A673 (cell line): Measurements from ENCODE around the gene RSKR. TPM values are rescaled to one million over a fixed set of nuclear protein-coding genes. Genes with fewer than 3 reads are reported as not detected.

ENCODE experiments used
- BruUV-seq: library from RNA; stranded (reverse); fragments of 400-500 nt; replicated peaks from 2 replicates; lab custom pipeline; 2021; lab: Mats Ljungman, UMichigan
- CTCF ChIA-PET: fragments of 300-600 bp; sonication (Branson Sonifier 250); formaldehyde crosslinking; loops from one replicate; lab custom pipeline; 2022; ENCODE audit warnings: antibody characterized with exemption; lab: Charles Lee
- POLR2A ChIA-PET: fragments of 300-600 bp; sonication (Branson Sonifier 250); formaldehyde crosslinking; loops from one replicate; lab custom pipeline; 2022; ENCODE audit warnings: antibody characterized with exemption; ENCODE audit not compliant: low non-redundant PET; lab: Charles Lee
- DNase-seq: peaks from one replicate; pipeline ENCODE4 v3.0.0-alpha.2; 2015; ENCODE audit warnings: low spot score
- H3K27ac ChIP-seq: fragments of 200-600 bp; sonication (generic); 2 replicates; pipeline ENCODE4 v1.5.1; 2016; ENCODE audit warnings: mixed run types, low read depth, mild to moderate bottlenecking, mixed read lengths, antibody characterized with exemption, low read length; ENCODE audit not compliant: poor library complexity, severe bottlenecking
- H3K27me3 ChIP-seq: fragments of 200-600 bp; sonication (generic); replicated peaks from 2 replicates; pipeline ENCODE4 v1.6.1; 2017; ENCODE audit warnings: mixed run types, low read depth, mild to moderate bottlenecking, mixed read lengths, antibody characterized with exemption, low read length; ENCODE audit not compliant: insufficient read depth, poor library complexity
- H3K36me3 ChIP-seq: fragments of 200-600 bp; sonication (generic); 2 replicates; pipeline ENCODE4 v1.6.1; 2016; ENCODE audit warnings: mixed run types, mild to moderate bottlenecking, mixed read lengths, antibody characterized with exemption, low read length; ENCODE audit not compliant: insufficient read depth, poor library complexity, severe bottlenecking
- H3K4me1 ChIP-seq: fragments of 200-600 bp; sonication (generic); 2 replicates; pipeline ENCODE4 v1.6.1; 2017; ENCODE audit warnings: mixed run types, mild to moderate bottlenecking, mixed read lengths, antibody characterized with exemption, low read length; ENCODE audit not compliant: insufficient read depth, poor library complexity, severe bottlenecking
- H3K4me3 ChIP-seq: fragments of 200-600 bp; sonication (generic); 2 replicates; pipeline ENCODE4 v1.5.1; 2016; ENCODE audit warnings: low read depth, mixed run types, mild to moderate bottlenecking, mixed read lengths, low read length; ENCODE audit not compliant: poor library complexity, severe bottlenecking
- H3K9me3 ChIP-seq: fragments of 200-600 bp; sonication (generic); 2 replicates; pipeline ENCODE4 v1.6.1; 2016; ENCODE audit warnings: mixed run types, low read depth, mild to moderate bottlenecking, mixed read lengths, antibody characterized with exemption, low read length; ENCODE audit not compliant: poor library complexity, severe bottlenecking
- EZH2 ChIP-seq: fragments of 200-600 bp; sonication (generic); IDR thresholded peaks from 2 replicates; pipeline ENCODE4 v1.6.1; 2017; ENCODE audit warnings: borderline replicate concordance, low read depth, mild to moderate bottlenecking, mixed read lengths, antibody characterized with exemption, low read length; ENCODE audit not compliant: poor library complexity, severe bottlenecking
- intact Hi-C: fragments of 100-400 bp; cut with micrococcal nuclease; formaldehyde crosslinking; loops from one replicate; pipeline ENCODE4 v1.10.0; 2022; ENCODE audit not compliant: unreplicated experiment
- total RNA-seq: library from RNA; stranded (reverse); gene quantifications from 2 replicates; pipeline ENCODE4 v1.2.3, GENCODE V29; 2021
- TF ChIP-seq, protein P1 (sequence below): fragments of 300-800, 200-600 bp; sonication (generic); conservative IDR thresholded peaks from 2 replicates; pipeline ENCODE4 v1.5.1; 2017; ENCODE audit warnings: low read depth, mild to moderate bottlenecking, antibody characterized with exemption, low read length, moderate library complexity, mixed read lengths

The RSKR gene
- total RNA-seq, 1 experiment from 2014 or later = 36.8 TPM

DNA sequence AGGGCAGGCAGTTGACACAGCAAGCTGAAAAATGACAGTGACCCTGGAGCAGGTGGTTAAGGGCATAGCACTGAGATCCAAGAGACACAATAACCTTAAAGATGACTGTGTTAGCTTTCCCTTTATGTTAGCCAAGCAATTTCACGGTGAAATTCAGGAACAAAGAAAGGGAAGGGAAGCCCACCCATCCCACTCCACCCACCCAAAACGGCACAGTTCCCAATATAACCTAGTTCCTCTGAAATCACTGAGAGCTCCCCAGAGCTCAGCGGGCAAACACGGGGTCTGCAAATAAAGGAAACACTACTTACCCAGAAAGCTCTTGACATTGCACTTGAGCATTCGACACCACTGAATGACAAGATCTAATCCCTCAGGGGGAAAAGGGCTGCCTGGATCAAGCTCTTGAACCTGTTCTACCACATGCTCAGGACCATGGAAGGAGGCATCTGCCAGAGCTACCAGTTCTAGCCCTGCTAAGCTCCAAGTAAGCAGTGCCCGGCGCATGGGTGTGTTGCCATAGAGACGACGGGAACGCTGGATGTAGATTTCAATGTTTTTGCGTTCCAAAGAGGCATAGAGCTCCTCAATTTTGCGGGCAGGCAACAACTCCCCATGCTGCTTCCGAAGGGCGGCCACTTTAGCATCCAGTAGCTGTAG, 20.4 kb upstream of the RSKR start:
- CTCF ChIA-PET = no interaction called here
- no peak overlapping the region for H3K27ac ChIP-seq
- TSS peak; percentile 33 for BruUV-seq
- no peak for DNase-seq
- no peaks in the 10 kb centered on the region for H3K9me3 ChIP-seq
- POLR2A ChIA-PET = no interaction called here
- TF ChIP-seq EZH2 = no peak
- TF ChIP-seq, protein P1, sequence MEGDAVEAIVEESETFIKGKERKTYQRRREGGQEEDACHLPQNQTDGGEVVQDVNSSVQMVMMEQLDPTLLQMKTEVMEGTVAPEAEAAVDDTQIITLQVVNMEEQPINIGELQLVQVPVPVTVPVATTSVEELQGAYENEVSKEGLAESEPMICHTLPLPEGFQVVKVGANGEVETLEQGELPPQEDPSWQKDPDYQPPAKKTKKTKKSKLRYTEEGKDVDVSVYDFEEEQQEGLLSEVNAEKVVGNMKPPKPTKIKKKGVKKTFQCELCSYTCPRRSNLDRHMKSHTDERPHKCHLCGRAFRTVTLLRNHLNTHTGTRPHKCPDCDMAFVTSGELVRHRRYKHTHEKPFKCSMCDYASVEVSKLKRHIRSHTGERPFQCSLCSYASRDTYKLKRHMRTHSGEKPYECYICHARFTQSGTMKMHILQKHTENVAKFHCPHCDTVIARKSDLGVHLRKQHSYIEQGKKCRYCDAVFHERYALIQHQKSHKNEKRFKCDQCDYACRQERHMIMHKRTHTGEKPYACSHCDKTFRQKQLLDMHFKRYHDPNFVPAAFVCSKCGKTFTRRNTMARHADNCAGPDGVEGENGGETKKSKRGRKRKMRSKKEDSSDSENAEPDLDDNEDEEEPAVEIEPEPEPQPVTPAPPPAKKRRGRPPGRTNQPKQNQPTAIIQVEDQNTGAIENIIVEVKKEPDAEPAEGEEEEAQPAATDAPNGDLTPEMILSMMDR = no peak
- no peaks in the 10 kb centered on the region for H3K4me1 ChIP-seq
- intact Hi-C loops = no loop called here
- H3K4me3 ChIP-seq = no peak overlapping the region
- no peaks in the 10 kb centered on the region for H3K27me3 ChIP-seq
- peaks cover 88% of the 10 kb centered on the region for H3K36me3 ChIP-seq

GRCh38 chr17:28626818-28627217, 12.8 kb upstream of the RSKR start:
- POLR2A ChIA-PET = no interaction called here
- DNase-seq = no peak
- no peaks in the 10 kb centered on the region for H3K4me1 ChIP-seq
- H3K27me3 ChIP-seq = no peaks in the 10 kb centered on the region
- peaks cover 66% of the 10 kb centered on the region for H3K36me3 ChIP-seq
- no peak for TF ChIP-seq EZH2
- TF ChIP-seq, protein P1 = no peak
- CTCF ChIA-PET = no interaction called here
- BruUV-seq = no TSS peak
- H3K4me3 ChIP-seq = no peak overlapping the region
- H3K9me3 ChIP-seq = no peaks in the 10 kb centered on the region
- intact Hi-C loops = no loop called here
- no peak overlapping the region for H3K27ac ChIP-seq

DNA sequence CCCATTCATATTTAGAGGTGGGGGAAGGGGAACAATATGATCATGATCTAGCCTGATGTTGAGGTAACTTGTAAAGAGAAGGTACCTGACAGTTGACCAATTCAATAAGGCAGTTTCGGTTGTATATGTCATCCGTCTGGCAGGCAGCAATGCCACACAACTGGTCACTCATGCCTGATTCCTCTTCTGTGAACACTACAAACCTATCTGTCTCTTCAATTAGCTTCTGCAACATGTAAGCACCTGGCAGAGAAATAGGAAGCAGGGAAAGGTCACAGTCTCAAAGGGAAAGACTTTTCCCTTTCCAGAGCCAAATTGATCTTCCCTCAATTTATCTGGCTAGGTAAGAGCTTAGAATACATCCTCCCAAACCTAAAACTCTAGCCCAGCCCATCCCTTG, 10.2 kb upstream of the RSKR start:
- Histone ChIP-seq H3K4me1 (no peaks in the 10 kb centered on the region), H3K9me3 (no peaks in the 10 kb centered on the region), H3K27ac (no peak overlapping the region), H3K36me3 (peaks cover 80% of the 10 kb centered on the region), H3K4me3 (no peak overlapping the region), H3K27me3 (no peaks in the 10 kb centered on the region)
- TF ChIP-seq EZH2 = no peak
- TF ChIP-seq, protein P1 = no peak
- intact Hi-C loops = loop anchor here (5.0 kb wide), 1 partner anchor 47 kb away; the partner anchor contains the start of gene ALDOC
- no TSS peak for BruUV-seq
- no peak for DNase-seq
- ChIA-PET POLR2A (interaction anchor here (0.6 kb wide), 1 partner anchor 28 kb away, joined by 3 read pairs; no protein-coding TSS in a partner anchor), CTCF (interaction anchor here (0.5 to 0.6 kb wide), 2 partner anchors 27 to 33 kb away, joined by 3 to 4 read pairs; no protein-coding TSS in a partner anchor)
